Airway epithelial cell (primary cell): ENCODE data around the gene ADAM29. TPM values are rescaled to one million over a fixed set of nuclear protein-coding genes. Genes with fewer than 3 reads are reported as not detected.

Source experiments
- total RNA-seq: library from RNA; depleted of rRNA; stranded (reverse); fragments of >200 nt; gene quantifications from 2 replicates; pipeline ENCODE4 v1.2.3, GENCODE V29; 2015

The ADAM29 gene
- total RNA-seq, result not detected in 2 replicates

GRCh38 chr4:174918058-174918457 is at the start of gene ADAM29:
Gene ADAM29 (plus strand): TSS chr4:174918358. CDS start chr4:174975526, 57,168 bp downstream.

Other genes with a start within 250 kb of the ADAM29 start
- not detected in 2 replicates for gene GLRA3, start 89.1 kb upstream of the ADAM29 start, total RNA-seq